ENCODE data around the gene METTL23. TPM values are rescaled to one million over a fixed set of nuclear protein-coding genes. Genes with fewer than 3 reads are reported as not detected.
"Not testable (repeated sequence)": the region's sequence is repeated elsewhere in the genome, so short reads cannot be mapped to it uniquely, and the experiment has no call there.

Gene METTL23
- total and polyA plus RNA-seq, 2 experiments from 2014 or later = 47.6 to 77.9 TPM

DNA sequence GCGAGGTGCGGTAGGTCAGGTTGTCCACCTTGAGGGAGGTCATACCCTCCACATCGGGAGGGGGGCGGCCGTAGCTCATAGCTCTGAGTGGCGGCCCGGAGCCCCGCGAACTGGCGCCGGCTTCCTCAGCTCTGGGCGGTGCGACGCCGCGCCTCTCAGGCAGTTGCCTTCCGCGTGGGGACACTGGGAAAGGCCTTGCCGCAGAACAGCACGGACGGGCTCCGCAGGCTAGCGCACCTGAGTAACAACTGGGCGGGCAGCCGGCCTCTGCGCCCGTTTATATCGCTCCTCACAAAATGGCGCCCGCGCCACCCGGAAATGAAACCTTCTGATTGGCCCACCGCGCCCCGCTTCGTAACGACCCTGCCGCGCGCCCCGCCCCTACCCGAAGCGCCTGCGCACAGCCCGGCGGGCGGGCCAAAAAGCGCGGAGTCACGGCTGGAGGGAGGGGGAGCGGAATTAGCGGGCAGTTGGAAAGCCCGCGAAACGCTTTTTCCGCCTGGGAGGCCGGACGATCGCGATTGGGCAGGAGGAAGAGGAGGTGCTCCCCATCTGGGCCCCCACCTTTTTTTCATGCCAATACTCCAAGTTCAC lies 10.5 kb downstream of the METTL23 start, which contains the start of gene SRSF2:
Gene SRSF2, minus strand, starts transcription at position 250 of the 594 bp plus-strand sequence. Its CDS starts 171 bp downstream, at position 79.
- TF ChIP-seq CTCF (IDR thresholded peaks at IDR 0.05; ENCODE audit: low read depth, low read length) = no peak
- peak; percentile 98 to 99 for DNase-seq (ENCODE audit: low read depth in 1 of 2, low spot score in 1 of 2)
- Histone ChIP-seq H3K27me3 (no peaks in the 10 kb centered on the region), H3K27ac (peak within 1 kb of the TSS; percentile 95), H3K4me3 (peak within 1 kb of the TSS; percentile 90), H3K9me3 (ENCODE audit: low read depth) (no peaks in the 10 kb centered on the region), H3K36me3 (peaks cover 38% of the 10 kb centered on the region), H3K4me1 (ENCODE audit: low read depth) (peaks cover 26% of the 10 kb centered on the region)

DNA sequence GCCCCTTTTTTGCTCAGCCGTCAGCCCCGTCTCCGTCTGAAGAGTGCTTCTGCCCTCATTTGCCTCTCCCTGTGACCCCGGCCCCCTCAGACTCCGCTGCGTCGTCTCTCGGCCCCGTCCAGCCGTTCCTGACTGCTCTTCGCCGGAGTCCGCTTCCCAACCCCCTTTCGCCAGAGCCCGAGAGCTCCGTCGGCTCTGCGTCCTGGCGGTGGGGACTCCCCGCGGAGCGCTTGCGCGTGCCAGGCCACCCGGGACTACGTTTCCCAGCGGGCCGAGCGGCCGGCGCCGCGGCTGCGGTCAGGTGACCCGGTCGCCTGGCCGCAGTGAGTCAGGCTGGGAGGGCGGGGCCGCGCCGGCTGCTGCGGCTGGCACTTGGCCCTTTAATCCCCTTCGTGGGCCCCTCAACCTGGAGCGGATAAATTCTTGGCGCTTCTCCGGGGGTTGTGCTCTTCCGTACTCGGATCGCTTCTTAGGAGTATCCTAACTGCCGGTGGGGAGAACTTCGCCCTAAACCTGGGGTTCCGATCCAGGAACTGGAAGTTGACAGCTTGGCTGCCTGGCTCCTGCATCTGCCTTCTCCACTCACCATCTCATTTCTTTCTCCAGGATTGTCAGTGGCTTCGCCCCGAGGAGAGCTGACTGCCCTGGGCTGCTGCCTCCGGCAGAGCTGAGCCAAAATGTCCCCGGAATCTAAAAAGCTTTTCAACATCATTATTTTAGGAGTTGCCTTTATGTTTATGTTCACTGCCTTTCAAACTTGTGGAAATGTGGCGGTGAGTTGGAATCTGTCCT lies 11.2 kb downstream of the METTL23 start, which contains the start of gene MFSD11:
Gene MFSD11, plus strand, starts transcription at position 444 of the 792 bp plus-strand sequence. Its CDS starts 234 bp downstream, at position 678.
- Histone ChIP-seq H3K4me1 (ENCODE audit: low read depth) (peaks cover 26% of the 10 kb centered on the region), H3K4me3 (peak within 1 kb of the TSS; percentile 90), H3K27me3 (no peaks in the 10 kb centered on the region), H3K27ac (peak within 1 kb of the TSS; percentile 95), H3K36me3 (peaks cover 34% of the 10 kb centered on the region), H3K9me3 (ENCODE audit: low read depth) (no peaks in the 10 kb centered on the region)
- no peak for TF ChIP-seq CTCF (IDR thresholded peaks at IDR 0.05; ENCODE audit: low read depth, low read length)
- peak; percentile 97 for DNase-seq (ENCODE audit: low read depth in 1 of 2, low spot score in 1 of 2)

DNA sequence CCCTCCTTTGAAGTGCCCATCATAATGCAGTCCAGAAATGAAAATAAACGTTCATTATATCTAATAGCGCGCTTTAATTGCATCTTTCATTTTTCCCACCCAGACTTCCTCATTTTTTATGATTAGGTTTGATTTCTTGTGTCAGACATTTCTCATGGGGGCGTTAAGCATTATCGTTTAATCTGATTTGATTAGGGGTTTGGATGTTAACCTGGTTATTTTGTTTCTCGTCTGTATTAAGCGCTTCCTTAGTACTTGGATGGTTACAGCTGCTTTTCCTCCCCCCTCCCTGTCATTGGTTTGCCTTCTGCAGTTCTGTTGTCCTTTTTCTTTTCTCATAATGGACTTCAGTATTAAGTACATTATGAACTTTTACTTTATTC lies 11.8 kb downstream of the METTL23 start:
- TF ChIP-seq CTCF (IDR thresholded peaks at IDR 0.05; ENCODE audit: low read depth, low read length) = no peak
- H3K36me3 ChIP-seq = peaks cover 30% of the 10 kb centered on the region
- peaks cover 26% of the 10 kb centered on the region for H3K4me1 ChIP-seq (ENCODE audit: low read depth)
- no peaks in the 10 kb centered on the region for H3K9me3 ChIP-seq (ENCODE audit: low read depth)
- H3K27ac ChIP-seq = peak overlapping the region; percentile 95
- DNase-seq (ENCODE audit: low read depth in 1 of 2, low spot score in 1 of 2) = no peak
- H3K4me3 ChIP-seq = peak overlapping the region; percentile 90
- H3K27me3 ChIP-seq = no peaks in the 10 kb centered on the region

DNA sequence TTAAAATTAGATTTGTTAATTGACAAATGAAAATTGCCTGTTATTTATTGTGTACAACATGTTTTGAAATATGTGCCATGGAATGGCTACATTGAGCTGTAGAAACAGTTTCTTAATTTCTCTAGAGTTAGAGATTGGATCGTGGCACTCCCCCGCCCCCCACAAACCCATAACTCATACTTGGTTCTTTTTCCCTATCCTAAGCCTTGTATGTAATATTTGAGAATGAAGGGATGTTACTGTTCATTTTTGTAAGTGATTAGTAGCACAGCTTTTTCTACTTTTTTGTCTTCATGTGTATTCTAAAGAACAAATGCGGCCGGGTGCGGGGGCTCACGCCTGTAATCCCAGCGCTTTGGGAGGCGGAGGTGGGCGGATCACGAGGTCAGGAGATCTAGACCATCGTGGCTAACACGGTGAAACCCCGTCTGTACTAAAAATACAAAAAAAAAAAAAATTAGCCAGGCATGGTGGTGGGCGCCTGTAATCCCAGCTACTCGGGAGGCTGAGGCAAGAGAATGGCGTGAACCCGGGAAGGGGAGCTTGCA lies 13.0 kb downstream of the METTL23 start:
- not testable (repeated sequence) for DNase-seq (ENCODE audit: low read depth in 1 of 2, low spot score in 1 of 2); H3K27me3 ChIP-seq; H3K27ac ChIP-seq; H3K9me3 ChIP-seq (ENCODE audit: low read depth)
- peaks cover 31% of the 10 kb centered on the region for H3K4me1 ChIP-seq (ENCODE audit: low read depth)
- peaks cover 22% of the 10 kb centered on the region for H3K36me3 ChIP-seq
- peak overlapping the region; percentile 90 for H3K4me3 ChIP-seq

DNA sequence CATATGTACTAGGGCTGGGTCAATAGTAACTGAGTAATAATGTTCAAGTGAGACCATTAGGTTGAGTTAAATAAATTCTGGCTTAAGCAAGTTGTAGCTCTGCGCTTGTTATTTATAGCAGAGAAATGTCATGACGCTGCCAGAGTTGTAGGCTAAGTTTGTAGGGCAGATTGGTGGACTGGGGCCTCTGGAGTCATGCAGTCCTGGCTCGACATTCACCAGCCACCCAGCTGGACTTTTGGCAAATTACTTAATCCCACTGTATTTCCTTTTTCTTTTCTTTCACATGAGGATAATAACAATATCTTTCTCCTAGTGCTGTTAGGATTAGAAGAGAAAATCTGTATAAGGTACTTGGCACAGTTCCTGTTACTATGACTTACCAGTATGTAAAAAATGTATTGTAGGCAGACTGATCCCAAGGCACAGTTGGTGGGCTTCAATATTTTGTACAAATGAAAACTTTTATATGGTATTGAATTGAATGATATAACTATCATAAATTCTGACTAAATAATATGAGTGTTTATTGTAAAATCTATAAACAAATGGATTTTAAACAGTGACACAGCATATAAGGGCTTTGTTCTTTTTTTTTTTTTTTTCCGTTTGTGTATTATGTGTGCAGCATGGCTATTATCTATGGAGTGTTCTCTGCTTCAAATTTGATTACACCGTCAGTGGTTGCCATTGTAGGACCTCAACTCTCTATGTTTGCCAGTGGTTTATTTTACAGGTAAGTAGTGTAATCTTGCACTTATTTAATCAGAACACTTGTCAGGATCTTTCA lies 13.9 kb downstream of the METTL23 start:
- Histone ChIP-seq H3K27ac (peak overlapping the region; percentile 77), H3K4me3 (peak overlapping the region; percentile 90), H3K36me3 (peaks cover 25% of the 10 kb centered on the region), H3K9me3 (ENCODE audit: low read depth) (no peaks in the 10 kb centered on the region), H3K4me1 (ENCODE audit: low read depth) (peaks cover 26% of the 10 kb centered on the region), H3K27me3 (no peaks in the 10 kb centered on the region)
- no peak for TF ChIP-seq CTCF (IDR thresholded peaks at IDR 0.05; ENCODE audit: low read depth, low read length)
- DNase-seq (ENCODE audit: low read depth in 1 of 2, low spot score in 1 of 2) = peak; percentile 39 to 59
